Measurements from ENCODE around the gene NRXN3.

DNA sequence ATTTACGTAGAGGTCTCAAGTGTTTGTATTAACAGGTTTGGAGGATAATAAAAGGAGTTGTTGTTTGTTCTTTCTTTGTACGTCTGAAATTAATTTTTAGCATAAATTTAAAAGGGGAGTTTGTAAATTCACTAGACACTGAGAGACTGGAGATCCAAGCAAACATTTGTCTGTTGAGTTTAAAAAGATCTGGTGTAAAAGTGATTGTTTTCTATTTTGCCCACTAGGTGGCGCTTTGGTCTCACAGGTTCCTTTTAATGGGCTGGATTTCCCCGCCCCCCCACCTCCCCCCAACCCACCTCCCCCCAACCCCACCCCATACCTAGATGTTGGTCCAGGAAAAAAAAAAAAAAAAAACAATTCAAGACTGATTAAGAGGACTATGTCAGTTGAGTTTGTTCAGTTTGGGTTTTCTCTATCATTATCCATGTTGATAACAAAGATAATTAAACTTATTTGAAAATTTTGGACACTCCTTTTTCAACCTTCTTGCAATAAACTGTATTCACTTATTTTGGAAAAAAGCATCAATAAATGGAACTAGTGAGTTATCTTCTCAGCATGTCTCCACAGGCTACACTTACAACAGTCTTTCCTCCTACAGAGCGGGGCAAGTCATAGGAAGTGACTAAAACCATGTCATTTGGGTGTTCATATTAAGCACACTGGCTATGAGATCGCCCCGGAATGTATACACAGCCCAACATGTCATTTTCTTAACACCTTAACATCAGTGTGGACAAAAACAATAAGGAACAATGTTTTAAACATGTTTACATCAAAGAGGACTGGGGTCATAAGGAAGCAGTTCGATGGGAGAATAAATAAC is 841.1 kb downstream of the NRXN3 start:
- TF ChIP-seq, protein P1, sequence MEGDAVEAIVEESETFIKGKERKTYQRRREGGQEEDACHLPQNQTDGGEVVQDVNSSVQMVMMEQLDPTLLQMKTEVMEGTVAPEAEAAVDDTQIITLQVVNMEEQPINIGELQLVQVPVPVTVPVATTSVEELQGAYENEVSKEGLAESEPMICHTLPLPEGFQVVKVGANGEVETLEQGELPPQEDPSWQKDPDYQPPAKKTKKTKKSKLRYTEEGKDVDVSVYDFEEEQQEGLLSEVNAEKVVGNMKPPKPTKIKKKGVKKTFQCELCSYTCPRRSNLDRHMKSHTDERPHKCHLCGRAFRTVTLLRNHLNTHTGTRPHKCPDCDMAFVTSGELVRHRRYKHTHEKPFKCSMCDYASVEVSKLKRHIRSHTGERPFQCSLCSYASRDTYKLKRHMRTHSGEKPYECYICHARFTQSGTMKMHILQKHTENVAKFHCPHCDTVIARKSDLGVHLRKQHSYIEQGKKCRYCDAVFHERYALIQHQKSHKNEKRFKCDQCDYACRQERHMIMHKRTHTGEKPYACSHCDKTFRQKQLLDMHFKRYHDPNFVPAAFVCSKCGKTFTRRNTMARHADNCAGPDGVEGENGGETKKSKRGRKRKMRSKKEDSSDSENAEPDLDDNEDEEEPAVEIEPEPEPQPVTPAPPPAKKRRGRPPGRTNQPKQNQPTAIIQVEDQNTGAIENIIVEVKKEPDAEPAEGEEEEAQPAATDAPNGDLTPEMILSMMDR (conservative IDR thresholded peaks at IDR 0.05 in 1 of 2, IDR thresholded peaks at IDR 0.05 in 1 of 2; ENCODE audit: extremely low read depth in 1 of 2, insufficient read depth in 1 of 2, low read depth in 1 of 2, low read length in 2 of 2) = peak; percentile 22 to 48
- no peak for TF ChIP-seq EZH2 (IDR thresholded peaks at IDR 0.05; ENCODE audit: borderline replicate concordance, low read length)

Measured in mammary epithelial cell (primary cell).